ENCODE results near the gene DYNLT2.

The DYNLT2 gene

GRCh38 chr6:169738204-169738975 is 13.0 kb downstream of the DYNLT2 start:
- no peak for DNase-seq (ENCODE audit: low read depth)

GRCh38 chr6:169729961-169730360 is 21.4 kb downstream of the DYNLT2 start:
- no peak for DNase-seq (ENCODE audit: low read depth)

GRCh38 chr6:169726963-169727362 is 24.4 kb downstream of the DYNLT2 start:
- DNase-seq (ENCODE audit: low read depth), result no peak

- no peak for DNase-seq (ENCODE audit: low read depth)
These were observed 25.3 kb downstream of the DYNLT2 start for GRCh38 chr6:169726049-169726400.

GRCh38 chr6:169725125-169726048 is 26.0 kb downstream of the DYNLT2 start:
- no peak for DNase-seq (ENCODE audit: low read depth)

- DNase-seq (ENCODE audit: low read depth), result peak; percentile 67
These were observed 26.8 kb downstream of the DYNLT2 start, which contains the start of gene PHF10 for GRCh38 chr6:169724494-169725124. Gene PHF10 (minus strand): TSS chr6:169724500. CDS start chr6:169723931, 569 bp downstream.

GRCh38 chr6:169723991-169724493 is 27.3 kb downstream of the DYNLT2 start:
- DNase-seq (ENCODE audit: low read depth), result no peak

- peak; percentile 59 for DNase-seq (ENCODE audit: low read depth)
These were observed 28.0 kb downstream of the DYNLT2 start for GRCh38 chr6:169723200-169723909.

- DNase-seq (ENCODE audit: low read depth), result peak; percentile 4
These were observed 28.8 kb downstream of the DYNLT2 start for GRCh38 chr6:169722362-169723199.

- DNase-seq (ENCODE audit: low read depth), result no peak
These were observed 31.0 kb downstream of the DYNLT2 start for GRCh38 chr6:169720207-169720855.

- no peak for DNase-seq (ENCODE audit: low read depth)
These were observed 32.3 kb downstream of the DYNLT2 start for GRCh38 chr6:169719117-169719516.

- DNase-seq (ENCODE audit: low read depth), result no peak
These were observed 36.8 kb downstream of the DYNLT2 start for GRCh38 chr6:169714595-169714994.

GRCh38 chr6:169714178-169714577 is 37.2 kb downstream of the DYNLT2 start:
- DNase-seq (ENCODE audit: low read depth), result no peak

- no peak for DNase-seq (ENCODE audit: low read depth)
These were observed 41.4 kb downstream of the DYNLT2 start for GRCh38 chr6:169710009-169710408.

GRCh38 chr6:169709293-169709692 is 42.1 kb downstream of the DYNLT2 start:
- DNase-seq (ENCODE audit: low read depth), result no peak

- no peak for DNase-seq (ENCODE audit: low read depth)
These were observed 43.6 kb downstream of the DYNLT2 start for GRCh38 chr6:169707772-169708171.

- no peak for DNase-seq (ENCODE audit: low read depth)
These were observed 48.5 kb downstream of the DYNLT2 start for GRCh38 chr6:169702840-169703246.

GRCh38 chr6:169701954-169702839 is 49.2 kb downstream of the DYNLT2 start, which contains the start of the genes C6orf120 and WDR27:
Gene C6orf120 (plus strand): TSS chr6:169702126. CDS start chr6:169702460, 334 bp downstream.
Gene WDR27 (minus strand): TSS chr6:169702029. CDS start chr6:169689005, 13,024 bp downstream.
- peak; percentile 98 for DNase-seq (ENCODE audit: low read depth)
